Measurements from ENCODE around the gene NPY4R.
"Not testable (repeated sequence)": the region's sequence is repeated elsewhere in the genome, so short reads cannot be mapped to it uniquely, and the experiment has no call there.

DNA sequence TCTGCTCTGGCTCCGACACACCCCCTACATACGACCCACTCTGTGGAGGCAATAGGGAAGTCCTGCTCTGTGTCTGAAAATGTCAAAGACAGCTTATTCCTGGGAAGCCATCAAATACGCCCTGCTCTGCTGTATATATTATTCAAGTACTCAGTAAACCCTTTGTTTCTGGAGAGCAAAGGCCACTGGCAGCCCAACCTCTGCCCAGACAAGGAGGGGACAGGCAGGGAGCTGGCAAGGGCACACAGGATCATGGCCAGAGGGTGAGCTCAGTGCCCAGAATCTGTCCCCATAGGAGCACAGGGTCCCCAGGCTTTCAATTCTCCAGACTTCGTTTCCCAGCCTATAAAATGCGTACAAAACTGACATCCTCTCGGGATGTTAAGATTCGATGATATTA is 47.0 kb upstream of the NPY4R start:
- TF ChIP-seq, protein P1, sequence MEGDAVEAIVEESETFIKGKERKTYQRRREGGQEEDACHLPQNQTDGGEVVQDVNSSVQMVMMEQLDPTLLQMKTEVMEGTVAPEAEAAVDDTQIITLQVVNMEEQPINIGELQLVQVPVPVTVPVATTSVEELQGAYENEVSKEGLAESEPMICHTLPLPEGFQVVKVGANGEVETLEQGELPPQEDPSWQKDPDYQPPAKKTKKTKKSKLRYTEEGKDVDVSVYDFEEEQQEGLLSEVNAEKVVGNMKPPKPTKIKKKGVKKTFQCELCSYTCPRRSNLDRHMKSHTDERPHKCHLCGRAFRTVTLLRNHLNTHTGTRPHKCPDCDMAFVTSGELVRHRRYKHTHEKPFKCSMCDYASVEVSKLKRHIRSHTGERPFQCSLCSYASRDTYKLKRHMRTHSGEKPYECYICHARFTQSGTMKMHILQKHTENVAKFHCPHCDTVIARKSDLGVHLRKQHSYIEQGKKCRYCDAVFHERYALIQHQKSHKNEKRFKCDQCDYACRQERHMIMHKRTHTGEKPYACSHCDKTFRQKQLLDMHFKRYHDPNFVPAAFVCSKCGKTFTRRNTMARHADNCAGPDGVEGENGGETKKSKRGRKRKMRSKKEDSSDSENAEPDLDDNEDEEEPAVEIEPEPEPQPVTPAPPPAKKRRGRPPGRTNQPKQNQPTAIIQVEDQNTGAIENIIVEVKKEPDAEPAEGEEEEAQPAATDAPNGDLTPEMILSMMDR (conservative IDR thresholded peaks at IDR 0.05; ENCODE audit: low read length) = not testable (repeated sequence)
- not testable (repeated sequence) for TF ChIP-seq EZH2phosphoT487 (IDR thresholded peaks at IDR 0.05; ENCODE audit: borderline replicate concordance)

All from Loucy (cell line).